Measurements from ENCODE around the gene VASH2. TPM values are rescaled to one million over a fixed set of nuclear protein-coding genes. Genes with fewer than 3 reads are reported as not detected.

The VASH2 gene
- total and polyA plus RNA-seq, 2 of the 4 experiments (the other 2 are of a cell fraction), result 0.90 to 1.2 TPM

GRCh38 chr1:212930986-212931678 lies 19.2 kb upstream of the VASH2 start:
- Histone ChIP-seq H4K91ac (ENCODE audit: insufficient read depth, low read depth, low read length) (no peak overlapping the region), H2BK20ac (ENCODE audit: low read depth, low read length) (no peak overlapping the region), H3K56ac (ENCODE audit: extremely low read depth, insufficient read depth, low read length) (no peak overlapping the region), H2AFZ (replicated peaks; ENCODE audit: low read length, poor library complexity) (no peak overlapping the region), H3K4me2 (ENCODE audit: low read depth, low read length) (no peak overlapping the region), H3K9ac (ENCODE audit: low read depth, low read length) (no peak overlapping the region), H3K4ac (ENCODE audit: low read depth, low read length) (no peak overlapping the region), H4K20me1 (ENCODE audit: insufficient read depth, low read length) (no peaks in the 10 kb centered on the region), H3K27ac (ENCODE audit: insufficient read depth, low read length) (no peak overlapping the region), H3K14ac (replicated peaks; ENCODE audit: low read depth, low read length) (no peak overlapping the region), H2AK5ac (ENCODE audit: low read depth, low read length) (no peak overlapping the region), H3K9me1 (ENCODE audit: insufficient read depth, low read length) (no peaks in the 10 kb centered on the region), H3K36me3 (ENCODE audit: control insufficient read depth, insufficient read depth, low read length) (no peaks in the 10 kb centered on the region), H3K4me1 (ENCODE audit: control insufficient read depth, insufficient read depth, low read length) (peaks cover 4% of the 10 kb centered on the region; the same call in 1 of the 2 replicates), H3K18ac (ENCODE audit: low read depth, low read length) (no peak overlapping the region), H2BK120ac (ENCODE audit: low read depth, low read length) (no peak overlapping the region), H2AK9ac (replicated peaks; ENCODE audit: low read depth, low read length, poor library complexity) (no peak overlapping the region), H2BK15ac (ENCODE audit: low read depth, low read length) (no peak overlapping the region), H4K5ac (ENCODE audit: low read depth, low read length) (no peak overlapping the region), H3K79me1 (ENCODE audit: low read depth in 1 of 2, low read length in 2 of 2) (no peaks in the 10 kb centered on the region), H3K23ac (ENCODE audit: low read depth, low read length) (no peak overlapping the region), H4K8ac (ENCODE audit: low read depth in 2 of 2, low read length in 2 of 2) (no peak overlapping the region), H2BK5ac (ENCODE audit: low read depth, low read length, poor library complexity, severe bottlenecking) (no peak overlapping the region), H3K27me3 (ENCODE audit: control insufficient read depth, insufficient read depth, low read length) (peaks cover 17% of the 10 kb centered on the region), H3K9me3 (ENCODE audit: control insufficient read depth, insufficient read depth, low read length) (peaks cover 3% of the 10 kb centered on the region; the same call in 1 of the 2 replicates), H3K4me3 (ENCODE audit: insufficient read depth, low read depth, low read length) (no peak overlapping the region)
- dilution Hi-C loops (cut with HindIII; ENCODE audit: low sequenced_read_pairs, unreplicated experiment) (no loop called here), intact Hi-C loops (cut with micrococcal nuclease) (no loop called here), in situ Hi-C loops (cut with MboI; ENCODE audit: low sequenced_read_pairs) (no loop called here)
- no CpG with 5 or more reads among the region's 10 CpGs for WGBS, 2 experiments (ENCODE audit: extremely low coverage in 2 of 2, insufficient read length in 1 of 2)
- TF ChIP-seq SMC3 (IDR thresholded peaks at IDR 0.05; ENCODE audit: low read depth, low read length) (no peak), MXI1 (IDR thresholded peaks at IDR 0.05; ENCODE audit: borderline replicate concordance, low read depth, low read length) (no peak)
- DNase-seq, result no peak
- ChIA-PET POLR2A (ENCODE audit: unreplicated experiment) (no interaction called here), CTCF (no interaction called here)
- no peak for ATAC-seq (ENCODE audit: low read depth)
- no TSS peak for BruUV-seq (replicated peaks)
